Osteoblast (primary cell): ENCODE measurements around the gene SLC9A9. TPM values are rescaled to one million over a fixed set of nuclear protein-coding genes. Genes with fewer than 3 reads are reported as not detected.

ENCODE experiments used
- DNase-seq: peaks from one replicate; pipeline ENCODE4 v3.0.0; 2011; ENCODE audit warnings: low spot score, mixed read lengths; ENCODE audit not compliant: insufficient read length; ENCODE audit errors: missing footprints
- H2AFZ ChIP-seq: 2 replicates; pipeline ENCODE4 v1.6.0; 2011; ENCODE audit warnings: mild to moderate bottlenecking, low read length
- H3K27ac ChIP-seq: 2 replicates; pipeline ENCODE4 v1.5.1; 2011; ENCODE audit warnings: mild to moderate bottlenecking, low read depth, low read length, moderate library complexity
- H3K27me3 ChIP-seq: 2 replicates; pipeline ENCODE4 v1.6.0; 2012; ENCODE audit warnings: mild to moderate bottlenecking, control low read depth, inconsistent platforms, low read length, moderate library complexity; ENCODE audit not compliant: insufficient read depth
- H3K36me3 ChIP-seq: 2 replicates; pipeline ENCODE4 v1.5.1; 2011; ENCODE audit warnings: mild to moderate bottlenecking, low read length, control low read depth, moderate library complexity; ENCODE audit not compliant: insufficient read depth
- H3K4me1 ChIP-seq: 2 replicates; pipeline ENCODE4 v1.5.1; 2011; ENCODE audit warnings: mild to moderate bottlenecking, low read length, control low read depth, moderate library complexity; ENCODE audit not compliant: insufficient read depth
- H3K4me2 ChIP-seq: 2 replicates; pipeline ENCODE4 v1.6.0; 2011; ENCODE audit warnings: mild to moderate bottlenecking, low read length; ENCODE audit not compliant: insufficient read depth
- H3K4me3 ChIP-seq: fragments of 200-600 bp; sonication (generic); 3 replicates; pipeline ENCODE4 v1.5.1; 2012; ENCODE audit warnings: mild to moderate bottlenecking, low read length, inconsistent platforms; ENCODE audit not compliant: insufficient read depth
- H3K79me2 ChIP-seq: 2 replicates; pipeline ENCODE4 v1.6.0; 2012; ENCODE audit warnings: mild to moderate bottlenecking, low read length, control low read depth, inconsistent platforms; ENCODE audit not compliant: insufficient read depth
- H3K9me3 ChIP-seq: 2 replicates; pipeline ENCODE4 v1.5.1; 2011; ENCODE audit warnings: low read depth, low read length, control low read depth
- H4K20me1 ChIP-seq: 2 replicates; pipeline ENCODE4 v1.6.0; 2012; ENCODE audit warnings: mild to moderate bottlenecking, low read length, control low read depth; ENCODE audit not compliant: insufficient read depth
- total RNA-seq: library from RNA; depleted of rRNA; stranded (reverse); fragments of >200 nt; gene quantifications from 2 replicates; pipeline ENCODE4 v1.2.3, GENCODE V29; 2012
- TF ChIP-seq, protein P1 (sequence below): IDR thresholded peaks from 2 replicates; pipeline ENCODE4 v1.5.1; 2011; ENCODE audit warnings: mild to moderate bottlenecking, low read depth, low read length, moderate library complexity; ENCODE audit errors: extremely low read depth

Gene SLC9A9
- total RNA-seq, 1 donor, result 6.5 TPM

DNA sequence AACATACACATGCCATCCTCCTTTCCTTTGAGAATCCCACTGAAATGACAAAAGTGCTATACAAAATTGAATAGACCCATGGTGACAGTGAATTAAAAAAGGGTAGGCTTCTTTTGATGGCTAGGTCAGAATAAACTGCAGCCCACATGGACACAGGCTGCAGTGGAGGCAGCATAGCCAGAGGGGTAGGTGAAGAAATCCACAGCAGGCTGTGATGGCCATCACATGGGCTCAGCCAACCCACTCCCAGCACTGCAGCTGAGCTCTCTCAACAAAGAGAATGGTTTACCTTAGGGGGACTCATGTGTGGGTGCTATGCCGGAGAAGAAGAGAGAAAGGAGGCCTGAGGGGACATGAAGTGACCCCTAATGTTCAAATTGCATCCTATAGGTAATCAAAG lies 397.6 kb downstream of the SLC9A9 start:
- no peak for DNase-seq
- H3K4me2 ChIP-seq, result no peak overlapping the region
- H3K9me3 ChIP-seq, result no peaks in the 10 kb centered on the region
- no peaks in the 10 kb centered on the region for H4K20me1 ChIP-seq
- TF ChIP-seq, protein P1, sequence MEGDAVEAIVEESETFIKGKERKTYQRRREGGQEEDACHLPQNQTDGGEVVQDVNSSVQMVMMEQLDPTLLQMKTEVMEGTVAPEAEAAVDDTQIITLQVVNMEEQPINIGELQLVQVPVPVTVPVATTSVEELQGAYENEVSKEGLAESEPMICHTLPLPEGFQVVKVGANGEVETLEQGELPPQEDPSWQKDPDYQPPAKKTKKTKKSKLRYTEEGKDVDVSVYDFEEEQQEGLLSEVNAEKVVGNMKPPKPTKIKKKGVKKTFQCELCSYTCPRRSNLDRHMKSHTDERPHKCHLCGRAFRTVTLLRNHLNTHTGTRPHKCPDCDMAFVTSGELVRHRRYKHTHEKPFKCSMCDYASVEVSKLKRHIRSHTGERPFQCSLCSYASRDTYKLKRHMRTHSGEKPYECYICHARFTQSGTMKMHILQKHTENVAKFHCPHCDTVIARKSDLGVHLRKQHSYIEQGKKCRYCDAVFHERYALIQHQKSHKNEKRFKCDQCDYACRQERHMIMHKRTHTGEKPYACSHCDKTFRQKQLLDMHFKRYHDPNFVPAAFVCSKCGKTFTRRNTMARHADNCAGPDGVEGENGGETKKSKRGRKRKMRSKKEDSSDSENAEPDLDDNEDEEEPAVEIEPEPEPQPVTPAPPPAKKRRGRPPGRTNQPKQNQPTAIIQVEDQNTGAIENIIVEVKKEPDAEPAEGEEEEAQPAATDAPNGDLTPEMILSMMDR, result no peak
- no peak overlapping the region for H3K27ac ChIP-seq
- no peaks in the 10 kb centered on the region for H3K36me3 ChIP-seq
- H2AFZ ChIP-seq, result peak overlapping the region; percentile 22
- H3K27me3 ChIP-seq, result no peaks in the 10 kb centered on the region
- H3K79me2 ChIP-seq, result no peaks in the 10 kb centered on the region
- H3K4me3 ChIP-seq, result no peak overlapping the region
- no peaks in the 10 kb centered on the region for H3K4me1 ChIP-seq

DNA sequence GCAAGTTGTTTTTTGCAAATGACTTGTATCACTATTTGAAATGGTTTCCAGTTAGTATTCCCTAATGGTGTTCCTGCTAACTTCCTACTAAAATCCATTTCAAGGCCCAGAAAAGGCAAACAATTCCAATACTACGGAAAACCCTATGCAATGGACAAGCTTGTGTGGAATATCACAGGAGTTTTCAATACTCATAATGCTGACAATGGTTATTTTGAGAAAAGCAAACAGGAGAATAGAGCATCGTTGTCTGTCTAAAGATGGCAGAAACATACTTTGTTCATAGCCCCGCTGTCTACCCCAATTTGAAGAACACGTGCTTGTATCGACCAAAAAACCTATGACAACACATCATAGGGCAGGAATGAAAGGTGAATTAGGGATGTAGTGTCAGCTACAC lies 400.8 kb downstream of the SLC9A9 start:
- Histone ChIP-seq H3K4me3 (no peak overlapping the region), H3K79me2 (no peaks in the 10 kb centered on the region), H3K4me1 (peaks cover 21% of the 10 kb centered on the region), H3K9me3 (no peaks in the 10 kb centered on the region), H4K20me1 (no peaks in the 10 kb centered on the region), H3K27ac (no peak overlapping the region), H3K27me3 (no peaks in the 10 kb centered on the region), H2AFZ (no peak overlapping the region), H3K36me3 (no peaks in the 10 kb centered on the region), H3K4me2 (no peak overlapping the region)
- no peak for DNase-seq
- TF ChIP-seq, protein P1, result no peak

DNA sequence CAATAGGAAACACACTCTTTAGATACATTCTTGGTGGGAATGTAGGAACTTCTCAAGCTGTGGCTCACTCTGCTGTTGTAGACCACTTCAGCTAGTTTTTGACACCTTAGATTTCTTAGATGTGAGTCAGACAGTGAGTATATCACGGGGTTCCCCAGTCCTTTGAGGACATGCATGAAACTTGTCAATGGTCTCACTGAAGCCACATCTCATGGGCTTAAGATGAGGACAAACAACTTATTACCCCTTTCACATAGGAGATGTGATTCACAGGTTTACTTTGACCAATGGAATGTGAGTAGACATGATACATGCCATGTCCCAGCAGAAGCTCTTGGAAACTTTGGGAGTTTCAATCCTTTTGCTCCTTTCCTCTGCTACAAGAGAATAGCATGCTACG lies 403.1 kb downstream of the SLC9A9 start:
- no peak overlapping the region for H3K27ac ChIP-seq
- H3K79me2 ChIP-seq, result no peaks in the 10 kb centered on the region
- H3K9me3 ChIP-seq, result no peaks in the 10 kb centered on the region
- H3K4me3 ChIP-seq, result no peak overlapping the region
- no peaks in the 10 kb centered on the region for H3K36me3 ChIP-seq
- TF ChIP-seq, protein P1, result no peak
- H3K4me1 ChIP-seq, result peaks cover 21% of the 10 kb centered on the region
- no peak overlapping the region for H2AFZ ChIP-seq
- no peaks in the 10 kb centered on the region for H3K27me3 ChIP-seq
- H4K20me1 ChIP-seq, result no peaks in the 10 kb centered on the region
- no peak for DNase-seq
- no peak overlapping the region for H3K4me2 ChIP-seq

DNA sequence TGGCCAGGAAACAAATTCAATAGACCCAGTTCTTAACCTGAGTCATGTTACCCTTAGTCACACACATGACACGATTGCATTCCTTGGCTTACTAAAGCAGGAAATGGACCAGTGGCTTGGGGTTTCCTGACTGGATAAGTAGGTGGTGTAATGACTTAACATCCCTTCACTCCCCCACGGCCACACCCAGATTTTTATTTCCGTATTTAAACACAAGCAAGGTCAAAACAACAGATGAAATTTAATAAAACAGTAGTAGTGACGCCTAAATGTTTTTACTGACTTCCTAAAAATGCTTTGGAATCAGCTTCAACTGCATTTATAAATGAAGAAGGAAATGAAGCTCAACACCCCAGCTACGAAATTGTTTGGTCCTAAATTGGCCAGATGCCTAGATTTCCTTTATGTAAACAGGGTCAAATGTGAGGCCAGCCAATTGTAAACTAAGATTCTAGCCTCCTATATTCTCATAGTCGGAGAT lies 404.4 kb downstream of the SLC9A9 start:
- H3K4me2 ChIP-seq, result peak overlapping the region; percentile 51
- no peaks in the 10 kb centered on the region for H3K27me3 ChIP-seq
- peak overlapping the region; percentile 63 for H3K27ac ChIP-seq
- peak overlapping the region; percentile 38 for H2AFZ ChIP-seq
- no peaks in the 10 kb centered on the region for H3K36me3 ChIP-seq
- H3K79me2 ChIP-seq, result no peaks in the 10 kb centered on the region
- H3K4me3 ChIP-seq, result no peak overlapping the region
- TF ChIP-seq, protein P1, result no peak
- peaks cover 21% of the 10 kb centered on the region for H3K4me1 ChIP-seq
- no peaks in the 10 kb centered on the region for H3K9me3 ChIP-seq
- peak; percentile 95 for DNase-seq
- H4K20me1 ChIP-seq, result no peaks in the 10 kb centered on the region
